T-helper 2 cell treated with Interferon-gamma antibody and Interleukin-4, amounts not matched to agents 5 μg/mL and 100 μg/mL, for 36 hours (primary cell): ENCODE data around the gene SASH1.
"Not testable (repeated sequence)": the region's sequence is repeated elsewhere in the genome, so short reads cannot be mapped to it uniquely, and the experiment has no call there.

Experiments used
- DNase-seq: peaks from one replicate; pipeline ENCODE4 v3.0.0; 2021; ENCODE audit warnings: low spot score
- H3K27ac Mint-ChIP-seq: one replicate; pipeline ENCODE4 v1.8.0; 2021; ENCODE audit warnings: mild to moderate bottlenecking, mixed read lengths
- H3K27me3 Mint-ChIP-seq: one replicate; pipeline ENCODE4 v1.8.0; 2021; ENCODE audit warnings: low read depth, mixed read lengths
- H3K36me3 Mint-ChIP-seq: one replicate; pipeline ENCODE4 v1.8.0; 2021; ENCODE audit warnings: low read depth, mixed read lengths
- H3K4me1 Mint-ChIP-seq: one replicate; pipeline ENCODE4 v1.8.0; 2021; ENCODE audit warnings: low read depth, mixed read lengths
- H3K4me3 Mint-ChIP-seq: one replicate; pipeline ENCODE4 v1.8.0; 2022; ENCODE audit warnings: mild to moderate bottlenecking, moderate library complexity, mixed read lengths
- H3K9me3 Mint-ChIP-seq: one replicate; pipeline ENCODE4 v1.8.0; 2021; ENCODE audit warnings: mixed read lengths

SASH1 gene

DNA sequence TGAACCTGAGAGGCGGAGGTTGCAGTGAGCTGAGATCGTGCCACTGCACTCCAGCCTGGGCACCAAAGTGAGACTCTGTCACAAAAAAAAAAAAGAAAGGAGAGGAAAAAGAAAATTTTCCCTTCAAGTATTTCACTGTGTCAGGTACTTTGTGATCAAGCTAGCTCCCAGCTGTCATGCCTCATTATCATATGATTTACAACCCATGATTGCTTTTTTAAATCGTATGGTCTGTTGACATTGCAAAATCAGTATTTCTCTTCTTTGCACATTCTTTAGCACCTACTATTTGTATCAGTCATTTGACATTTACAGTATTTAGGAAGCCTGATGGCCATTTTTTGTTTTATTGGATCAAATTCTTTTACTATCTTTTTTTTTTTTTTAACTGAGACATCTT, 22.4 kb downstream of the SASH1 start:
- Mint-ChIP-seq H3K9me3 (no peaks in the 10 kb centered on the region), H3K27ac (no peak overlapping the region)

DNA sequence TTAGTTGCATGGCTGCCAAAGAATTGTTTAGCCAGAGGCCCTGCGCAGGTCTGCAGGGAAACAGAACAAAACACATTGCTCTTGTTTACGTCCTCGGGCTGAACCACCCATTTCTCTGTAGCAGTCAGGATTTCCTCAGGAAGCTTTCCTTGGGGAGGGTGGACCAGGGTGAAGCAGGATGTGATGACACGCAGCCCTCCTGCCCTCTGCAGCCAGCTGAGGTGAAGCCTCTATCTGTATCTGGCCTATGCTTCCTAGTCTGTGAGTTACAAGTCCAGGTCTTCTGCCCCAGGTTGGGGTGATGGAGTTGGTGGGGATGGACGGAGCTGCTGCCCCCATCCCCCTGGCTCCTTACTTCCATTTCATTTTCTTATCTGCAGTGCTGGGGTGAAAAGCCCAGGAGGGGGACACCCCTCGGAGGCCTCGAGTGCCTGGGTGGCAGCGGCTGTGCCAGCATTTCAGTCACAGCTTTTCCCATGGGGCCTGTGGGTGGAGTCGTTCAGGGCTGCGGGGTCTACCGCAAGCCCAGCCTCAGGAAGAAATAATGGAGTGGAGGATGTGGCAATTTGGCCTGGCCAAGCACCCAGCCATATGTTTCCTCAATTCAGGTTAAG, 24.9 kb downstream of the SASH1 start:
- H3K9me3 Mint-ChIP-seq: no peaks in the 10 kb centered on the region
- no peak for DNase-seq
- peak overlapping the region; percentile 36 for H3K4me3 Mint-ChIP-seq
- H3K36me3 Mint-ChIP-seq: no peaks in the 10 kb centered on the region
- H3K27me3 Mint-ChIP-seq: peaks cover 10% of the 10 kb centered on the region
- H3K4me1 Mint-ChIP-seq: peaks cover 8% of the 10 kb centered on the region
- H3K27ac Mint-ChIP-seq: no peak overlapping the region

More for the DNA sequence above, 22.4 kb downstream of the SASH1 start:
- peaks cover 10% of the 10 kb centered on the region for H3K27me3 Mint-ChIP-seq
- H3K36me3 Mint-ChIP-seq: no peaks in the 10 kb centered on the region
- peaks cover 8% of the 10 kb centered on the region for H3K4me1 Mint-ChIP-seq
- no peak for DNase-seq
- no peak overlapping the region for H3K4me3 Mint-ChIP-seq

DNA sequence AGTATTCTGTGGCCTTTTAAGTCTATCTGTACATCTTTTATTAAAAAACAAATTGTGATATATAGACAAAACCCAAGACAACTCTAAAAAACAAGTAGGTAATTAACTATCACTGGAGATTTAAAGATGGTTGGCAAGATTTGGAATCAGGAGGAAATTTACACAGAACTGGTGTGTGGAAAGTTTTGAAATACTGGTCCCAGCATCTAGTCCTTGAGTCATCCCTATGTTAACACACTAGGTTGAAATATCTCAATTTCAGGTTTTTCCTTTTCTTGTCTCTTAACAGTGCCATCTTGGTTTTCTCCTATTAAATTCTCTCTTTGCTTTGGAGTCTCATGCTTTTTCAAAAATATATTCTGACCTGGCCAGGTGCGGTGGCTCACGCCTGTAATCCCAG, 27.5 kb downstream of the SASH1 start:
- H3K4me1 Mint-ChIP-seq: peaks cover 8% of the 10 kb centered on the region
- peaks cover 3% of the 10 kb centered on the region for H3K27me3 Mint-ChIP-seq
- no peaks in the 10 kb centered on the region for H3K9me3 Mint-ChIP-seq
- no peak for DNase-seq
- H3K4me3 Mint-ChIP-seq: no peak overlapping the region
- no peaks in the 10 kb centered on the region for H3K36me3 Mint-ChIP-seq
- H3K27ac Mint-ChIP-seq: no peak overlapping the region

DNA sequence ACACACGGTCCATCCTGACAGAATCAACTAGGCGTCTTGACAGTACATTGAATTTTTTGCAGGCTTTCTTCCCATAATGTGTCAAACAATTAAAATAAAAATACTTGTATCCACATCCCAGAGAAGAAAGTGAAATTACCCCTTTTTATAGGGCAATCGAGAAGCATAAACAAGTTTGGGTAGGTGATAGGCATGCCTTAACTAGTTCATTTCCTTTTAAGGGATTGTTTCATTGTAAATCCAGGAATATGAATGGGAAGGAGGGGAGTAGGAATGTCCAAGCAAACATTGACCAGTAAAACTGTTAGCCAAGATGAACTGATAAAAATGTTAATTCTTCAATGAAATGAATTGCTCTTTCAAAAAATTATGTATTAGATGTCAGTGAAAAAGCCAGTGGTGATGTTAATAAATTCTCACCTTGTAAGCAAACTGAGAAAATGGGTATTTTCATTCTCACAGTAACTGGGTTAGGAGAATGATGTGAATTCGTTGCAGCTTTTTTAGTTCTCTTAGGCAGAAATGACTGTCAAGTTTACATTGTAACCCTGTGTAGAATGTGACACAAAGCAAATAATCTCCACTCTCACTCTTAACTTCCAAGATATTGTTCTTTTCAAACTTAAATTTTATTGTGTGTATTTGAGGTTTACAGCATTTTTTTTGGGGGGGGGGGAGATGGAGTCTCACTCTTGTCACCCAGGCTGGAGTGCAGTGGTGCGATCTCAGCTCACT, 31.6 kb downstream of the SASH1 start:
- no peaks in the 10 kb centered on the region for H3K27me3 Mint-ChIP-seq
- H3K27ac Mint-ChIP-seq: no peak overlapping the region
- no peak overlapping the region for H3K4me3 Mint-ChIP-seq
- H3K9me3 Mint-ChIP-seq: no peaks in the 10 kb centered on the region
- H3K4me1 Mint-ChIP-seq: no peaks in the 10 kb centered on the region
- no peak for DNase-seq
- H3K36me3 Mint-ChIP-seq: no peaks in the 10 kb centered on the region

DNA sequence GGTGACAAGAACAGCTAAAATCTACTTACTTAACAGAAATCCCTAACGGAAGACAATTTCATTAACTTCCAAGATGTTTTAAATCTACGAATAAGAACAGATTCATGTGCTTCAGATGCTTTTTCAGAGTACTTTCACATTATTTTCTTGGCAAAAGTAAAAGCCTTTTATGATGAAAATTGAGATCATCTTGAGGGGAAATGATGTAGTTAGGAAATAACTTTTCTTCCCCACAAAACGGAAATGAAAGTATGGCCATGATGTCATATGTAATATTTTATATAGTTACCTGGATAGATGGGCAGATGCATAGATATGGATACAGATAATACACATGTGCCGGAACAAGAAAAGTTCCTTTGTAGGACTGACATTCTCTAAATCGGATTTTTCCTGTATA, 32.8 kb downstream of the SASH1 start:
- Mint-ChIP-seq H3K27ac (no peak overlapping the region), H3K36me3 (no peaks in the 10 kb centered on the region), H3K4me1 (no peaks in the 10 kb centered on the region), H3K27me3 (no peaks in the 10 kb centered on the region), H3K9me3 (no peaks in the 10 kb centered on the region), H3K4me3 (no peak overlapping the region)
- no peak for DNase-seq

DNA sequence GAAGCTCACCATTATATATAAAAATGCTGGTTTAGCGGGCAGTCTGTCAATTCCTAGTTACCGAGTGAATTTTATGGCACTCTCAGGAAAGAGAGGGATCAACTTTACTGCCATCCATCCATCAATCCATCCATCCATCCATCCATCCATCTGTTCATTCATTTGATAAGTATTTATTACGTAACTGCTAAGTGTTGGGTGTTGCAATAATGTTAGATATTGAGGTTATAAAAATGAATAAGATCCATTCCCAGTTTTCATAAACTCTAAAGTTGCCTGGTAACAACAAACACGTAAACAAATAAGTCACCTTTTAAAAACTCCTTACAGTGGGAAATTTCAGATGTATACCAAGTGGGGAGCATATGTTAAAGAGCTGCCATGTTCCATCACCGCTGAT, 36.8 kb downstream of the SASH1 start:
- Mint-ChIP-seq H3K4me1 (no peaks in the 10 kb centered on the region), H3K36me3 (no peaks in the 10 kb centered on the region), H3K9me3 (no peaks in the 10 kb centered on the region), H3K27ac (no peak overlapping the region), H3K4me3 (no peak overlapping the region), H3K27me3 (no peaks in the 10 kb centered on the region)
- DNase-seq: no peak

DNA sequence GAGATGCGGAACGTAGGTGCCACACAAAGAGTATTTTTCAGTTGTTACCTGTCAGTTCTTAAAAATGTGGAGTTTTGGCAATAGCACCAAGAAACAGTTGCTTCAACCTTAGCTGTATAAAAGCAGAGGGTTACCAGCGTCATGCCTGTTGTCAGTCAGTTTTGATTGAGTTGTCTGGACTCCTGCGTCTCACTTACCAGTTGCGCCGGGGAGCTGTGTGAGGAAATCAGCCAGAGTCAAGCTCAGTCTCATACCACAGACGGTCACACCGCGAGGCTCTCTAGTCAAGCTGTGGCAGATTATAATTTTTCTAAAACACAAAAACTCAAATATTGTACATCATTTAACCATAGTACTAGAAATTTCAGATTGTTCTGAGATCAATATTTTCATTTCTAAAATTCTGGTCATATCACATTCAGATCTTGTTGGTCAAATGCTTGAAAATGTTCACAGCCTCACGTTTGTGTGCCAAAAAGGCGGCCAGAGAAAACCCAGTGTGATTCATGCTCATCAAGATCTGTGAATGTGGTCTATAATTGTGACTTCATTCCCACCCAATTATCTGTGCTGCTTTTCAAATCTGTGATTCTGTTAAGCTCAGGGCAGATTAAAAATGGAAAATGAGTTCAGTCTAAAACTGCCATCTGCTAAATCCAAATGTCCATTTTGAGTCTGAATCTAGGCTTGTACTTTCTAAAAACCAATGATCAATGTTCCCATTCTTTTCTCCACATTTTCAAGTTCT, 37.5 kb downstream of the SASH1 start:
- no peaks in the 10 kb centered on the region for H3K9me3 Mint-ChIP-seq
- H3K27me3 Mint-ChIP-seq: peaks cover 3% of the 10 kb centered on the region
- no peak for DNase-seq
- H3K4me1 Mint-ChIP-seq: no peaks in the 10 kb centered on the region
- H3K27ac Mint-ChIP-seq: no peak overlapping the region
- no peaks in the 10 kb centered on the region for H3K36me3 Mint-ChIP-seq
- H3K4me3 Mint-ChIP-seq: no peak overlapping the region

DNA sequence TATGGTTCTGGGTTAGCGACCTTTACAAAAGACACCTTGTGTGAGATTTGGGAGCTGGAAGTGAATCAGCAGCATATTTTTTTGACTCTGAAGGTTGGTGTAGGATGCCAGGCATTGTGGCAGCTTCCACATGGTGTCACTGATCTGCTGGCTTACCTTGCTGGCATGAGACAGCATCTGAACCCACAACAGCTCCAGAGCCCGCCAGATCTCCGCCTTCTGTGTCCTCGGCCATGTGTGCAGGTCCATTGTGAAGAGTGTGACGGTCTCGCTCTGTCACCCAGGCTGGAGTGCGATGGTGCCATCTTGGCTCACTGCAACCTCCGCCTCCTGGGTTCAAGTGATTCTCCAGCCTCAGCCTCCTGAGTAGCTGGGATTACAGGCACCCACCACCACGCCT, 39.4 kb downstream of the SASH1 start:
- not testable (repeated sequence) for H3K4me1 Mint-ChIP-seq, H3K27me3 Mint-ChIP-seq, DNase-seq, H3K9me3 Mint-ChIP-seq, H3K36me3 Mint-ChIP-seq, H3K27ac Mint-ChIP-seq, H3K4me3 Mint-ChIP-seq

DNA sequence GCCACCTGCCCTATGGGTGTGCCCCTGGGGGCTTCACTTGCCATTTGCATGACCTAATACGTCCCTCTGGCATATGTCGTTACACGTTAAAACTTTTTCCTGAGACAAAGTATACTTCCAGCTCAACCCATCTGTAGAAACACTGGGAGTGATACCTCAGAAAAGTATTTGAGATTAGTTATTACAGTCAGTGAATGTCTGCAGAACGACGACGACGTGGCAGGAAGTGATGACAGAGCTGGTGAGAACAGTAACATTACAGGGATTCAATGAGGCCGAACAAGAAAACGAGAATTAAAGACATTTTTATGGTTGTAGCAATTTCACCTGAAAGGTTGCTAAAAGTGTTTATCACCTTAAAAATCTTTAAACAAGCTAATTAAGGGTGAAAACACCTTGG, 40.2 kb downstream of the SASH1 start:
- H3K27me3 Mint-ChIP-seq: peaks cover 4% of the 10 kb centered on the region
- no peaks in the 10 kb centered on the region for H3K9me3 Mint-ChIP-seq
- DNase-seq: no peak
- H3K4me3 Mint-ChIP-seq: no peak overlapping the region
- no peaks in the 10 kb centered on the region for H3K4me1 Mint-ChIP-seq
- no peaks in the 10 kb centered on the region for H3K36me3 Mint-ChIP-seq
- no peak overlapping the region for H3K27ac Mint-ChIP-seq

DNA sequence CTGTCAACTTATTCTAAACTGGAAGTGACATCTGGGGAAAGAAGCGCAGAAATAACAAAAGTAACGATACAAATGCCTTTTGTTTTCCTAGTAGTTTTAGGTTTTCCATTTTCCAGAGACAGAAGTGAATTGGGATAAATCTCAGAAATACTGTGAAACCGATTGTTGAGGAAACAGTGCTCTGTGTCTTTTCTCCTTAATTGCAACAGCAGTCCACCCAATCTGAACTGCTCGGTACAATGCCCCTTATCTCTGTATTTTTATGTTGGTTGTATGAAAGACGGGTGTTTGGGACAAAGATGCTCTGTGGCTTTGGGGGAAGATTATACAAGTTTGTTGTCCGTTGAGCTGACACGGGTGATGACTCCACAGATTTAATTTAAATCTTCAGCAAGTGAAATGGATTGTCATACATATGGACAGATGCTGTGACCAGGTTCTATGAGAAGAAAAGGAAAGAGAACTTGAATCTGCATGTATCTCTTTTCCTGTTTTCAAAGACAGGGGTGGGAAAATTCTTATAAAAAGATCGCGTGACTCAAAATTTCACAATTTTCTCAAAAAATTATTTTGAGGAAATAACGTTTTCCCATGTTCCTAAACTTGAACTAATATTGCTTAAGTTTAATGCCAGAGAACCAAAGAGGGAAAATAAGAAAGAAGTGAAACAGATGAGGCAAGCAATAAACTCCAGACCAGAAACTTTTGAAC, 41.2 kb downstream of the SASH1 start:
- Mint-ChIP-seq H3K4me3 (no peak overlapping the region), H3K36me3 (no peaks in the 10 kb centered on the region), H3K4me1 (no peaks in the 10 kb centered on the region), H3K27ac (no peak overlapping the region), H3K27me3 (peaks cover 4% of the 10 kb centered on the region), H3K9me3 (no peaks in the 10 kb centered on the region)
- no peak for DNase-seq

DNA sequence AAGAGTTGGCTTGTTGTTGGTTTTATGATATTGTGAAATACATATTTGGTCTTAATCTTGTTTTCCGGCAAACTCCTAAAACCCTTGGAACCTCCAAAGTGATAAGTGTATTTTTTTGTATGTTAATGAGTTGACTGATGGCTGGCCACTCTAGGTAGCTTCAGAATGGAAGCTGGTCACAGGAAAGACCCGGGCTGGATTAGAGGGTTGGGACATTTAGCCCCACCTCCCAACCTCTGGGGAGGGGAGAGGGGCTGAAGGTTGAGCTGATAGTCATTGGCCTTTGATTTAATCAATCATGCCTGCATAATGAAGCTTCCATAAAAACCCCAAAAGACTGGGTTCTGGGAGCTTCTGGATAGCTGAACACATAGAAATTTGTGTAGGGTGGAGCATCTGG, 42.7 kb downstream of the SASH1 start:
- no peaks in the 10 kb centered on the region for H3K9me3 Mint-ChIP-seq
- no peak for DNase-seq
- H3K4me3 Mint-ChIP-seq: no peak overlapping the region
- no peaks in the 10 kb centered on the region for H3K4me1 Mint-ChIP-seq
- H3K27ac Mint-ChIP-seq: no peak overlapping the region
- H3K36me3 Mint-ChIP-seq: no peaks in the 10 kb centered on the region
- peaks cover 4% of the 10 kb centered on the region for H3K27me3 Mint-ChIP-seq

DNA sequence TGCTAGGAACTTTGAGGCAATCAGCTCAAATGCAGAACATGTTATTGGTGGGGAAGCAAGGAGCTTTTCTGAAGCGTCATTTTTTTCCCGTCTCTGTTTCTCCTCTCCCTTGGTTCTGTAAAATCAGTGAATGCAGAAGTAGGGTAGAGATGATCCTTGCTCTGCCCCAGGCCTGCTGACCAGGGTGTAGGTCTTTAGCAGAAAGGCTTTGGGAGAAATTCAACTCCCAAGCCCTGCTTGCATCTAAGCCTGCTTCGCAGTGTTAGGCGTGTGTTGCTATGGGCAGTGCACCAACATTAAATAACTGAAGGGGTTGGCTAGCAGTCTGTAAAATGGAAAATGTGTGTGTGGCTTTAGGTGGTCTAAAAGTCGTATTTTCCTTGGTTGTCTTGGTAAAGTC, 45.9 kb downstream of the SASH1 start:
- DNase-seq: no peak
- H3K27me3 Mint-ChIP-seq: peaks cover 4% of the 10 kb centered on the region
- no peaks in the 10 kb centered on the region for H3K36me3 Mint-ChIP-seq
- H3K9me3 Mint-ChIP-seq: no peaks in the 10 kb centered on the region
- H3K27ac Mint-ChIP-seq: no peak overlapping the region
- no peaks in the 10 kb centered on the region for H3K4me1 Mint-ChIP-seq
- H3K4me3 Mint-ChIP-seq: no peak overlapping the region

DNA sequence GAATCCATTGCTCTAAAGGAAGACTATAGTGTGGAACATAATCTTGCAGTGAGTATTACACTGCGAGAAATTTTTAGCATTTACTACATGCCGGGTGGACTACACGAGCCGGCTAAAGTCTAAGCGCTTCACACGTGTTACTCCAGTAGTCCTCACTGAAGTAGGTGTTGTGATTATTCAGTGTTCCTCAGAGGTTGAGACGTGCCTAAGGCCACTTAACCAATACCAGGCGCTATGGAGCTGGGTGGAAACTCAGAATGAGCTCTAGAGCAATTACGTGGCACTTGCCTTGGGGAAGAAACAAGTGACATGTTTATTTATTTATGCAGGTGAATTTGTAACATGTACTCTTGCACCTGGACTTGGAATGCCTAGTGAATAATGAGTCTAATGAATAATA, 46.4 kb downstream of the SASH1 start:
- Mint-ChIP-seq H3K9me3 (no peaks in the 10 kb centered on the region), H3K27ac (no peak overlapping the region), H3K4me3 (no peak overlapping the region), H3K4me1 (no peaks in the 10 kb centered on the region), H3K27me3 (peaks cover 4% of the 10 kb centered on the region), H3K36me3 (no peaks in the 10 kb centered on the region)
- no peak for DNase-seq

DNA sequence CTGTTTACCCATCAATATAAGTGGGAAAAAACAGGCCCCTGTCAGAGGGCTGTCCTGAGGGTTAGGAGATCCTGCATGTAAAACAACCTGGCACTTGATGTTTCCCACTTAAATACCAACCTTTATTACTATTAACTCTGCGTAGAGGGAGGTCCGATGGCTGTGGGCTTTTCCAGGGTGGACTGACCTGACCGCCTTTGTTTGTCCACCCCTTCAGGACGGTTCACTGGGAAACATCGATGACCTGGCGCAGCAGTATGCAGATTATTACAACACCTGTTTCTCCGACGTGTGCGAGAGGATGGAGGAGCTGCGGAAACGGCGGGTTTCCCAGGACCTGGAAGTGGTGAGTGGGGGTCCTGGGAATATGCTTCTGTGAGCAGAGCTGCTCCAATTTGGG, 47.3 kb downstream of the SASH1 start:
- no peaks in the 10 kb centered on the region for H3K36me3 Mint-ChIP-seq
- peaks cover 2% of the 10 kb centered on the region for H3K27me3 Mint-ChIP-seq
- DNase-seq: no peak
- H3K4me1 Mint-ChIP-seq: no peaks in the 10 kb centered on the region
- no peak overlapping the region for H3K27ac Mint-ChIP-seq
- no peaks in the 10 kb centered on the region for H3K9me3 Mint-ChIP-seq
- H3K4me3 Mint-ChIP-seq: no peak overlapping the region
